HuH-7.5 (cell line): ENCODE results near the gene ARSD.
"Not testable (repeated sequence)": the region's sequence is repeated elsewhere in the genome, so short reads cannot be mapped to it uniquely, and the experiment has no call there.

Experiments
- DNase-seq: peaks from one replicate; pipeline ENCODE4 v3.0.0; 2011; ENCODE audit warnings: low spot score

The ARSD gene

GRCh38 chrX:2890536-2891460, 38.3 kb downstream of the ARSD start:
- not testable (repeated sequence) for DNase-seq

DNA sequence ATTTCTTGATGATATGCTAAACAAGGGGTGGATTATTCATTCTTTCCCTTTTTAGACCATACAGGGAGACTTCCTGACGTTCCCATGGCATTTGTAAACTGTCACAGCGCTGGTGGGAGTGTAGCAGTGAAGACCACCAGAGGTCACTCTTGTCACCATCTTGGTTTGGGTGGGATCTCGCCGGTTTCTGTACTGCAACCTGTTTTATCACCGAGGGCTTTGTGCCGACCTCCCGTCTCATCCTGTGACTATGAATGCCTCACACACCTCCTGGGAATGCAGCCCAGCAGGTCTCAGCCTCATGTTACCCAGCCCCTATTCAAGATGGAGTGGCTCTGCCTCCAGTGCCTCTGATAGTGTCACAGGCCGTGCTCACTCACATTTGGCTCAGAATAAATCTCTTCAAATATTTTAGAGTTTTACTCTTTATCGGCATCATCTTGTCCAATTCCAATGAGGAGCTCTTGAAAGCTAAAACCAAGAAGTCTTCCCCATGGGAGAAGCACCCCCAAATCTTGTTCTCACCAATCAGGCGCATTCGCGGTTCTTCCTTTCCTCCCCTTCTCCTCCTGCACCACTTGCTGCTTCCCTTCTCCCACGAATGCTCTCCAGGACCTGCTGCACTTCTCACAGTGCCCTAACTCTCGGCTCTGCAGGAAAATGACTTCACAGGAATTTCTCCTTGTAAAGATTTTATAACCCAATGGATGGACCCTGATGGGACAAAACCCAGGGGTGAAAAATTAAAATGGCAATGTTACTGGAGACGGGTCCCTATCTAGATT, 39.2 kb downstream of the ARSD start:
- not testable (repeated sequence) for DNase-seq

GRCh38 chrX:2889045-2889605, 40.0 kb downstream of the ARSD start:
- no peak for DNase-seq

DNA sequence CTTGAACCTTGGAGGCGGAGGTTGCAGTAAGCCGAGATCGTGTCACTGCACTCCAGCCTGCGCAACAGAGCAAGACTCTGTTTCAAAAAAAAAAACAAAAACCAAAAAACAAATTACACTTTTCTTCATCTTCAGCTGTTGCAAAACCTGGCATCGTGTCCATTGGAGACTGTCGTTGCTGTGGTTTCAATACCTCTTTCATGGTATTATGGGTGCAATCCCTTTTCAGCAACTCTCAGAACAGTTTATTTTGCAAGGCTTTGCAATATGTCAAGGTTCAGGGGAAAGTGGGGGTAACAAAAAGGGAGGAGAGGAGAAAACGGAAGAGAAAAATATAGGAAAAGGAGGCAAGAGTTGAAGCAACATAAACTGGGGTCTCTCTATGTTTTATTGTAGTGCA, 40.8 kb downstream of the ARSD start:
- DNase-seq, result no peak

- DNase-seq, result no peak
Observed at GRCh38 chrX:2883770-2884169, 45.4 kb downstream of the ARSD start.

- no peak for DNase-seq
Observed at GRCh38 chrX:2879670-2880069, 49.5 kb downstream of the ARSD start.

GRCh38 chrX:2878563-2878962, 50.6 kb downstream of the ARSD start:
- DNase-seq, result no peak

GRCh38 chrX:2875798-2876399, 53.2 kb downstream of the ARSD start:
- no peak for DNase-seq

DNA sequence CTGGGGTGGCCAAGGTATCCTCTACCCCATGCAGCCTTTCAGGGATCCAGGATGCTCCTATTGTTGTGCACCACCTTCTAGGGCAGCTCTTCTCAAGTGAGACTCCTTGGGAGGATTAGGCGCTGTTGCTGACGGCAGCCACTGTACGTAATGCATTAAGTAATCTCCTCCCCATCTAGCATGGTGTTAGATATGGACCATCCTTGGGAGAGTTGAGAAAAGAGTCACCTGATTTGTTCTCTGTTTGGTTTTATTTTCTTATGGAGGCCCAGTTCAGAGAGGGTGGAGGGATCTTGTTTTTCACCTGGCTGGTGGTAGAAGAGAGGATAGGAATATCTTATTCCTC, 54.0 kb downstream of the ARSD start:
- DNase-seq, result no peak

DNA sequence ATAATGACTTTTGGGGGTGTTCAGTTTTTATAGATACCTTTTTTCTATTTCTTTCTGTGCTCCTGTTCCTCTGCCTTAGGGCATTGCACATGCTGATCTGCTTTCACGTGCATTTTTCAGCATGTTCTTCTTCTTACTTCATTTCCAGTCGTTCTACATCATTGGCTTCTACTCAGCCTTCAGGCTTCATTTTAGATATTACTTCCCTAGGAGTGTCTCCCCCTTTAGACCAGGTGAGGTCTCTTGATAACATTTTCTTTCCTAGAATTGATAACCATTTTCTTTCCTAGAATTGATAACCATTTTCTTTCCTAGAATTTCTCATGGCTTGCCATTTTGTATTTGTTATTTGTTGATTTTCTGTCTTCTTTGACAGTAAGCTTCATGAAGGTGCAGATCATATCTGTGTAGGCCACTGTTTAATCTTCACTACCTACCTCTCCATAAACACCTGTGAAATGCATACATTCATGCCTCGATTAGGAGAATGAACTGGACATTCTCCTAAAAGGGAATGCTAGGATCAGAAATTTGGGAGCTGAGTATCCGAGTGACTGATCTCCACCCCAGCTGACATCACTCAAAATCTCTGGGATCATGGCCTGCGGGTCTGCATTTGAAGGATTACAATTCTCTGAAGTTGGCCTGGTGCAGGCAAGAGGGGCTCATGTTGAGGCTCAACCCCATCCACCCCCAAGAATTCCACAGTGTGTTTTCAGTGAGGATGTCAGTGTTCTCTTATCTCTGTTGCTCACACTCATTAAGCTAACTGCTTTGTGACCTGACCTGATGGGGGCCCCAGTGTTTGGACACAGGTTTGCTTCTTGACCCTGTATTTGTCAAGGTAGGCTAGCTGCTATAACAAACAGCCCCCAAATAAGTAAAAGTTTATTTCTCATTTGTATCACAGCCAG, 54.7 kb downstream of the ARSD start:
- no peak for DNase-seq

DNA sequence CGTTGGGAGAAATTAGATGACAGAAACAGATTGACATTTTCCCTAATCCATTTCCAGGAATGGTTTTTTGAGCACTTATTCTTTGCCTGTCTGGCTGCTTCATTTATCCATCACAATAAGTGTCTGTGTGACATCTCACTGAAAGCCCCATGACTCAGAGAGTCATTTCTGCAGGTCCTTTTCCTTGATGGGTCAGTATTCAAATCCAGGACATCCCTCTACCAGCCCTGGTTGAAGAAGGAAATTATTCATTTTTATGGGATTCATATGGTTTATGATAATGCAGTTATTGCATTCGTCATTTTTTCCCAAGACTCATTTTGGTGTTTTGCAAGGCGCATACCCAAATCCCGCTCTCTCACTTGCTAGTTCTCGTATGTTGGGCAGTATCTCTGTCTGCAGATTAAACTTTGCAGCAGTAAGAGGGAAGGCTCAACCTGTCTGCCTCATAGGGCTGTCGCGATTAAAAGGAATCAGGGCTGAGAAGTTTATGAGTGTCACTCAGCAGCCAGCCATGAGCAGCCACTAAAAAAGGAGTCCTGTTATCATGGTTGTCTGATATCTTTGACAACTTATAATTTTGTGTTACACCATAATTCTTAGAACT, 56.4 kb downstream of the ARSD start:
- no peak for DNase-seq

DNA sequence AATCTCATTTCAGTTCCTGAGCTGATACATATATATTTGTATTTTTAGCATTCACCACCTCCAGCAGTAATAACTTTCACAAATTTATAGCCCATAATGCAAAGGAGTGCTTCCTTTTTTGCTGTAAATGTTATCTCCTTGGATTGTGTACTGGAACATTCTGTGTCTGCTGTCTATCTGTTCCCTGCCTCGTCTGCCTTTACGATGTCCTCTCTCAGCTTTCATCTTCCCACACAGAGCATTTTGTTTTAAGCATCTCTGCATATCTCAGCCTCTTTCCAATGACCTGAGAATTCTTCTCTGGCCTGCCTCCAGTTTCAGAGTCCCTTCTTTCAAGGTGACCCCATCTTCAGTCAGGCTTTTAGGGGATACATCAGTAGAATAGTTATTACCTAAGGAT, 57.3 kb downstream of the ARSD start:
- no peak for DNase-seq

DNA sequence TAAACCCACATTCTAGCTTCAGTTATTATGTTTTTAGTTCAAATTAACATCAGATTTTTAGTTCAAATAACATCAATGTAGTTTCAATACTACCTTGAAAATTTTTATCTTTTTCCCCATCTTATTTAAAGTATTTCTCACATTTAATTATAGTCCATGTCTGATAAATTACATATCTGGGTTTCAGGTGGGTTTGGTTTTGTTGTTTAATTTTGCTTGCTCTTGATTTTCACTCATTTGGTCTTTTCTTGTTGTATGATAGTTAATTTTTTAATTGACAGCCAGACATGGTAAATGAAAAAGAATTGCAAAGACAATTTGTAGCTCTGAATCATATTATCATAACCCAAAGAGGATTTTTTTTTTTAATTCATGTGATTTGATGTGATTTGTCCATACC, 58.5 kb downstream of the ARSD start:
- no peak for DNase-seq

DNA sequence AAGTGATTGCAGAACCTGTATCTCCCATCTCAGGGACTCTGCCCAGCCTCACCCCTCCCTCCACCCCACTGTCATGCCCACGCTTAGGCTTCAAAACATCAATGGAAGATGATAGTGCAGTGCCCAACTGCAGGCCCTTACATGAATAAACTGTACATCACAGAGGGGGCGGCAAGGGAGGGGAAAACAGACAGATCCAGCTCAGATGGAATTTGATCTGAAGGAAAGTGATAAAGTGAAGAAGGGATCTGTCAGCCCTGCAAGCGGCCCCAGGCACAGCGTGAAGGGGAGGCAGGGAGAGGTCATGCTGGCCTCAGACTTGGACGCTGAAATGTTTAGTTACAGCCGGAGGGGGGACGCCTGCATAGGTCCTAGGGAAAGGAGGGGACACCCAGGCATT, 61.9 kb downstream of the ARSD start:
- DNase-seq, result no peak

GRCh38 chrX:2863646-2864045, 65.5 kb downstream of the ARSD start:
- DNase-seq, result no peak

DNA sequence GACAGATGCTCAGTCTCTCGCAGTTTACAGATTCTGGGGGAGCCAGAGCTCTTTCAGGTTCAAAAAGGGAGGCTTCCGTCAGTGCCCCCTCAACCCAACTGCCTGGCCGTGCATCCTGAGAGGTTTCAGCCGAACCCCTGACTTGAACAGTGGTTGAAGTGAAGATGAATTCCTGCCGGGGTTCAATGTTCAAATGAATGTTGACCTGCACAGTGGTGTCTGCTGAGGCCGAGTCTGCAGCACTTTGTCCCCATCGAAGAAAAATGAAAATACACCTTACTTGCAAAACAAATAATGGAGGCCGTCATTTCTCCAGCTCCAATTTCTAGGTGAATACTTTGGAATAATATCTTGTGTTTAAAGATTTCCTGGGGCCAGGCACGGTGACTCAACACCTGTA, 66.7 kb downstream of the ARSD start:
- DNase-seq, result no peak

DNA sequence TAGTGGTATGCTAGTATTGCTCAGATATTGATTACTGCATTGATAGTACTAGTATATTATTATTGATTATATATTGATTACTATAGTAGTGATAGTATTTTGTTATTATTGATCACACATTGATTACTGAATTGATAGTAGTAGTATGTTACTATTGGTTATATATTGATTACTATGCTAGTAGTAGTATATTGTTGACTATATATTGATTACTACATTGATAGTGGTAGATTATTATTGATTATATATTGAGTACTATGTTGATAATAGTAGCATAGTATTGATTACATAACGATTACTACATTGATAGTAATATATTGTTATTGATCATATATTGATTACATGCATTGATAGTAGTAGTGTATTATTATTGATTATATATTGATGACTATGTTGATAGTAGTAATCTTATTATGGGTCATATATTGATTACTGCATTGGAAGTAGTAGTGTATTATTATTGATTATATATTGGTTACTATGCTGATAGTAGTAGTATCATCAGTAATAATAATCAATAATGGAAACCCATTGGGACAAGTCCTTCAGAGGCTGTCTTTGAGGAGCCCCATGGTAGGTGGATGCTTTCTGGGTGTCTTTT, 69.8 kb downstream of the ARSD start:
- no peak for DNase-seq

DNA sequence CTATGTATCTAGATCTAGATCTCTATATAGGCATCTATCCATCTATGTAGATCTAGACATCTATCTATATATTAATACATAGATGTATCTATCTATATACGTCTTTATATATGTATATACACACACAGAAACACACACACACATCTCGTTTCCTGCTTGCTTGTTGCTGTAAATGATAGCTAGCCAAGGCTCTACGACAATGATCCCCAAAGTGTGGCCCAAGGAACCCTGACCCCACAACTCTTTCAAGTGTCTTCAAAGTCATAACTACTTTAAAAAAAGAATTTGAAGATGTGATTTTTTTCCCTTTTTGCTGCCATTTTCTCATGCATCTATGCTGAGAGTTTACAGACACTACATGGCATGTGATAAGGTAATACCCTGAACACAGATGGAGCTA, 71.6 kb downstream of the ARSD start:
- no peak for DNase-seq

GRCh38 chrX:2855761-2856160, 73.4 kb downstream of the ARSD start:
- DNase-seq, result no peak

GRCh38 chrX:2854918-2855317, 74.2 kb downstream of the ARSD start:
- DNase-seq, result no peak
